T-helper 1 cell treated with Interleukin-12 subunit alpha and Interleukin-12 subunit beta and Interleukin-4 antibody, amounts not matched to agents 30 ng/mL and 1 ng/mL, for 36 hours (primary cell): ENCODE measurements around the gene KRTAP10-10. TPM values are rescaled to one million over a fixed set of nuclear protein-coding genes. Genes with fewer than 3 reads are reported as not detected.
"Not testable (repeated sequence)": the region's sequence is repeated elsewhere in the genome, so short reads cannot be mapped to it uniquely, and the experiment has no call there.

ENCODE experiments used
- intact Hi-C: fragments of 100-400 bp; cut with micrococcal nuclease; formaldehyde crosslinking; loops from one replicate; pipeline ENCODE4 v1.15.1; 2024
- total RNA-seq: library from RNA; stranded (reverse); gene quantifications from 2 replicates; pipeline ENCODE4 v1.2.3, GENCODE V29; 2022

KRTAP10-10 gene
- total RNA-seq, 1 donor from 2014 or later, result not detected

GRCh38 chr21:44681152-44681551, 44.0 kb downstream of the KRTAP10-10 start:
- intact Hi-C loops, result no loop called here

- intact Hi-C loops, result no loop called here
Observed at GRCh38 chr21:44681861-44682579, 44.9 kb downstream of the KRTAP10-10 start, which contains the start of gene KRTAP12-1. TSS of gene KRTAP12-1 (minus strand) at chr21:44682163. CDS start at chr21:44682123, 40 bp downstream.

- intact Hi-C loops, result no loop called here
Observed at GRCh38 chr21:44682580-44683151, 45.5 kb downstream of the KRTAP10-10 start.

GRCh38 chr21:44684077-44684476, 46.9 kb downstream of the KRTAP10-10 start:
- intact Hi-C loops, result no loop called here

- intact Hi-C loops, result no loop called here
Observed at GRCh38 chr21:44684483-44684882, 47.3 kb downstream of the KRTAP10-10 start.

GRCh38 chr21:44685050-44685449, 47.9 kb downstream of the KRTAP10-10 start:
- intact Hi-C loops, result not testable (repeated sequence)

GRCh38 chr21:44686000-44686781, 49.0 kb downstream of the KRTAP10-10 start:
- intact Hi-C loops, result no loop called here

- intact Hi-C loops, result no loop called here
Observed at GRCh38 chr21:44686843-44687561, 49.8 kb downstream of the KRTAP10-10 start.

- intact Hi-C loops, result no loop called here
Observed at GRCh38 chr21:44687671-44688070, 50.5 kb downstream of the KRTAP10-10 start.

Other genes with a start within 250 kb of the KRTAP10-10 start
- gene LRRC3, start 181.8 kb upstream of the KRTAP10-10 start, total RNA-seq, result 2.7 and 2.9 TPM in 2 replicates
- gene KRTAP10-1, start 97.2 kb upstream of the KRTAP10-10 start, total RNA-seq, result not detected in 2 replicates
- not detected in 2 replicates for gene KRTAP10-2, start 85.9 kb upstream of the KRTAP10-10 start, total RNA-seq
- not detected in 2 replicates for gene KRTAP10-3, start 78.6 kb upstream of the KRTAP10-10 start, total RNA-seq
- gene KRTAP10-4, start 63.6 kb upstream of the KRTAP10-10 start, total RNA-seq, result not detected in 2 replicates
- gene KRTAP10-5, start 56.8 kb upstream of the KRTAP10-10 start, total RNA-seq, result not detected in 2 replicates
- not detected in 2 replicates for gene KRTAP10-6, start 44.9 kb upstream of the KRTAP10-10 start, total RNA-seq
- gene KRTAP10-7, start 36.8 kb upstream of the KRTAP10-10 start, total RNA-seq, result not detected in 2 replicates
- gene KRTAP10-8, start 25.3 kb upstream of the KRTAP10-10 start, total RNA-seq, result not detected in 2 replicates
- not detected in 2 replicates for gene KRTAP10-9, start 10.3 kb upstream of the KRTAP10-10 start, total RNA-seq
- not detected in 2 replicates for gene KRTAP10-11, start 9.1 kb downstream of the KRTAP10-10 start, total RNA-seq
- not detected in 2 replicates for gene KRTAP12-4, start 17.3 kb downstream of the KRTAP10-10 start, total RNA-seq
- not detected in 2 replicates for gene KRTAP12-3, start 20.6 kb downstream of the KRTAP10-10 start, total RNA-seq
- not detected in 2 replicates for gene KRTAP12-2, start 29.6 kb downstream of the KRTAP10-10 start, total RNA-seq
- not detected in 2 replicates for gene KRTAP12-1, start 44.8 kb downstream of the KRTAP10-10 start, total RNA-seq
- gene KRTAP10-12, start 59.8 kb downstream of the KRTAP10-10 start, total RNA-seq, result not detected in 2 replicates
- not detected in 2 replicates for gene TSPEAR, start 74.2 kb downstream of the KRTAP10-10 start, total RNA-seq
- 108 and 112 TPM in 2 replicates for gene UBE2G2, start 164.5 kb downstream of the KRTAP10-10 start, total RNA-seq
- gene SUMO3, start 180.7 kb downstream of the KRTAP10-10 start, total RNA-seq, result 90.0 and 96.4 TPM in 2 replicates
- 88.3 and 89.3 TPM in 2 replicates for gene PTTG1IP, start 236.3 kb downstream of the KRTAP10-10 start, total RNA-seq